Chondrocyte (in vitro differentiated cells): ENCODE results near the gene PLEKHH2. TPM values are rescaled to one million over a fixed set of nuclear protein-coding genes. Genes with fewer than 3 reads are reported as not detected.

Source experiments
- DNase-seq: peaks from one replicate; pipeline ENCODE4 v3.0.0; 2021; ENCODE audit warnings: mixed read lengths, low spot score
- H3K27ac Mint-ChIP-seq: one replicate; pipeline ENCODE4 v1.8.0; 2021; ENCODE audit warnings: mild to moderate bottlenecking, moderate library complexity, mixed read lengths; ENCODE audit not compliant: unreplicated experiment
- H3K27me3 Mint-ChIP-seq: 2 replicates; pipeline ENCODE4 v1.8.0; 2021; ENCODE audit warnings: low read depth, mixed read lengths
- H3K36me3 Mint-ChIP-seq: 2 replicates; pipeline ENCODE4 v1.8.0; 2021; ENCODE audit warnings: low read depth, mixed read lengths
- H3K4me1 Mint-ChIP-seq: 2 replicates; pipeline ENCODE4 v1.8.0; 2021; ENCODE audit warnings: low read depth, mild to moderate bottlenecking, mixed read lengths
- H3K4me3 Mint-ChIP-seq: one replicate; pipeline ENCODE4 v1.8.0; 2021; ENCODE audit warnings: mild to moderate bottlenecking, moderate library complexity, mixed read lengths; ENCODE audit not compliant: unreplicated experiment
- H3K9me3 Mint-ChIP-seq: 2 replicates; pipeline ENCODE4 v1.8.0; 2021; ENCODE audit warnings: low read depth, mixed read lengths
- CTCF ChIP-seq: fragments of 200-600 bp; sonication (generic); IDR thresholded peaks from 2 replicates; pipeline ENCODE4 v1.5.0; 2021; ENCODE audit warnings: antibody characterized with exemption, mild to moderate bottlenecking, moderate library complexity
- total RNA-seq: library from RNA; stranded (reverse); gene quantifications from 3 replicates; pipeline ENCODE4 v1.2.1, GENCODE V29; 2021

The PLEKHH2 gene
- total RNA-seq, 1 donor from 2014 or later: 4.9 TPM

- no peaks in the 10 kb centered on the region for H3K27me3 Mint-ChIP-seq
These were observed 161.2 kb downstream of the PLEKHH2 start for GRCh38 chr2:43798300-43798699.

GRCh38 chr2:43800894-43801293 is 163.8 kb downstream of the PLEKHH2 start:
- Mint-ChIP-seq H3K4me1 (peaks cover 5% of the 10 kb centered on the region), H3K36me3 (peaks cover 8% of the 10 kb centered on the region), H3K27me3 (no peaks in the 10 kb centered on the region), H3K27ac (no peak overlapping the region), H3K9me3 (no peaks in the 10 kb centered on the region), H3K4me3 (no peak overlapping the region)
- no peak for TF ChIP-seq CTCF
- DNase-seq: no peak

More at GRCh38 chr2:43798300-43798699, 161.2 kb downstream of the PLEKHH2 start:
- Mint-ChIP-seq H3K4me1 (peaks cover 3% of the 10 kb centered on the region), H3K9me3 (no peaks in the 10 kb centered on the region), H3K4me3 (no peak overlapping the region), H3K27ac (no peak overlapping the region), H3K36me3 (peaks cover 11% of the 10 kb centered on the region)
- peak; percentile 60 for TF ChIP-seq CTCF
- DNase-seq: no peak

GRCh38 chr2:43802135-43802534 is 165.1 kb downstream of the PLEKHH2 start:
- H3K9me3 Mint-ChIP-seq: no peaks in the 10 kb centered on the region
- no peak overlapping the region for H3K27ac Mint-ChIP-seq
- no peak for TF ChIP-seq CTCF
- peaks cover 13% of the 10 kb centered on the region for H3K36me3 Mint-ChIP-seq
- H3K4me3 Mint-ChIP-seq: no peak overlapping the region
- H3K4me1 Mint-ChIP-seq: peaks cover 5% of the 10 kb centered on the region
- DNase-seq: no peak
- no peaks in the 10 kb centered on the region for H3K27me3 Mint-ChIP-seq

GRCh38 chr2:43803113-43803512 is 166.1 kb downstream of the PLEKHH2 start:
- DNase-seq: no peak
- Mint-ChIP-seq H3K27me3 (no peaks in the 10 kb centered on the region), H3K4me3 (no peak overlapping the region)

GRCh38 chr2:43806719-43807031 is 169.6 kb downstream of the PLEKHH2 start:
- no peak for DNase-seq

More at GRCh38 chr2:43803113-43803512, 166.1 kb downstream of the PLEKHH2 start:
- H3K27ac Mint-ChIP-seq: no peak overlapping the region
- peaks cover 17% of the 10 kb centered on the region for H3K36me3 Mint-ChIP-seq
- H3K9me3 Mint-ChIP-seq: no peaks in the 10 kb centered on the region
- TF ChIP-seq CTCF: no peak
- H3K4me1 Mint-ChIP-seq: peaks cover 5% of the 10 kb centered on the region

More at GRCh38 chr2:43806719-43807031, 169.6 kb downstream of the PLEKHH2 start:
- TF ChIP-seq CTCF: no peak
- H3K4me3 Mint-ChIP-seq: no peak overlapping the region
- H3K9me3 Mint-ChIP-seq: no peaks in the 10 kb centered on the region
- no peak overlapping the region for H3K27ac Mint-ChIP-seq
- H3K4me1 Mint-ChIP-seq: peaks cover 5% of the 10 kb centered on the region
- H3K27me3 Mint-ChIP-seq: no peaks in the 10 kb centered on the region
- peaks cover 19% of the 10 kb centered on the region for H3K36me3 Mint-ChIP-seq
